H1 (cell line): ENCODE measurements around the gene NPIPA2.
"Not testable (repeated sequence)": the region's sequence is repeated elsewhere in the genome, so short reads cannot be mapped to it uniquely, and the experiment has no call there.

Source experiments
- JUND ChIP-seq: IDR thresholded peaks from 2 replicates; pipeline ENCODE4 v1.6.1; 2011; ENCODE audit warnings: mild to moderate bottlenecking, improper control_type of control experiment, low read length
- KDM1A ChIP-seq: fragments of 200-600, 300-600 bp; sonication (generic); IDR thresholded peaks from 2 replicates; pipeline ENCODE4 v1.7.1; 2016; ENCODE audit warnings: mild to moderate bottlenecking, low read length, borderline replicate concordance
- KDM5A ChIP-seq: fragments of 200-600 bp; IDR thresholded peaks from 2 replicates; pipeline ENCODE4 v1.7.1; 2012; ENCODE audit warnings: mild to moderate bottlenecking, low read length, inconsistent platforms, mixed read lengths
- POLR2A ChIP-seq, 2 experiments: IDR thresholded peaks; 1 replicate in 1 of 2; 2 replicates in 1 of 2; pipeline ENCODE4 v1.6.1; 2011; ENCODE audit warnings: low read depth in 2 of 2, low read length in 2 of 2, mild to moderate bottlenecking in 2 of 2; ENCODE audit errors: control extremely low read depth in 1 of 2
- RAD21 ChIP-seq, 2 experiments: IDR thresholded peaks in 1 of 2; conservative IDR thresholded peaks in 1 of 2; 2 replicates each; pipeline ENCODE4 v1.6.1; 2011; ENCODE audit warnings: low read depth in 2 of 2, low read length in 2 of 2, improper control_type of control experiment in 1 of 2, inconsistent platforms in 1 of 2, mild to moderate bottlenecking in 1 of 2, moderate library complexity in 1 of 2
- YY1 ChIP-seq: IDR thresholded peaks from 2 replicates; pipeline ENCODE4 v1.6.1; 2011; ENCODE audit warnings: low read depth, mild to moderate bottlenecking, low read length
- TF ChIP-seq, protein P1 (sequence below), 3 experiments: IDR thresholded peaks; 1 replicate in 2 of 3; 2 replicates in 1 of 3; pipeline versions ENCODE4 v1.5.1 to v1.6.1; 2011; ENCODE audit warnings: low read length in 3 of 3, mild to moderate bottlenecking in 3 of 3, inconsistent platforms in 2 of 3, low read depth in 1 of 3, moderate library complexity in 1 of 3; ENCODE audit not compliant: insufficient read depth in 1 of 3; ENCODE audit errors: control extremely low read depth in 1 of 3
- TF ChIP-seq, protein P2 (sequence below): IDR thresholded peaks from 2 replicates; pipeline ENCODE4 v1.6.1; 2012; ENCODE audit warnings: inconsistent platforms
- TF ChIP-seq, protein P3 (sequence below): IDR thresholded peaks from 2 replicates; pipeline ENCODE4 v1.6.1; 2012; ENCODE audit warnings: low read length, inconsistent platforms

DNA sequence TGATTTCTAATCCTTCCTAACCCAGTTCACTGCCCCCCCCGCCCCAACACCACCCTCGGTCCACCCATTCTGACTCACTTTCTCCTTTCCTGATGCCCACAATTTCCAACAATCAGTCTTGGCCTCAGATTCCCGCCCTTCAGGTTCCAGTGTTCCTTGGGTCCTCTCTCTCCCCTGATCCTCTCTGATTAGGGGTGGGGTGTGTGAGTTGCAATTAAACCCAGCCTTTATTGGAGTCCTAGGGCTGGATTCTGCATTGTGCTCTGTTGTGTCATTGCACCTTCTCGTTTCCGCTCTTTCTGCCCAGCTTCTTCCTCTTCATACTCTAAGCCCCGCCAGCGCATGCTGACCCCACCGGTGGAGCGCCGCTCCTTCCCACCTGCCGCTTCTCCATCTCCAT is 539 bp upstream of the NPIPA2 start:
- TF ChIP-seq, protein P1, sequence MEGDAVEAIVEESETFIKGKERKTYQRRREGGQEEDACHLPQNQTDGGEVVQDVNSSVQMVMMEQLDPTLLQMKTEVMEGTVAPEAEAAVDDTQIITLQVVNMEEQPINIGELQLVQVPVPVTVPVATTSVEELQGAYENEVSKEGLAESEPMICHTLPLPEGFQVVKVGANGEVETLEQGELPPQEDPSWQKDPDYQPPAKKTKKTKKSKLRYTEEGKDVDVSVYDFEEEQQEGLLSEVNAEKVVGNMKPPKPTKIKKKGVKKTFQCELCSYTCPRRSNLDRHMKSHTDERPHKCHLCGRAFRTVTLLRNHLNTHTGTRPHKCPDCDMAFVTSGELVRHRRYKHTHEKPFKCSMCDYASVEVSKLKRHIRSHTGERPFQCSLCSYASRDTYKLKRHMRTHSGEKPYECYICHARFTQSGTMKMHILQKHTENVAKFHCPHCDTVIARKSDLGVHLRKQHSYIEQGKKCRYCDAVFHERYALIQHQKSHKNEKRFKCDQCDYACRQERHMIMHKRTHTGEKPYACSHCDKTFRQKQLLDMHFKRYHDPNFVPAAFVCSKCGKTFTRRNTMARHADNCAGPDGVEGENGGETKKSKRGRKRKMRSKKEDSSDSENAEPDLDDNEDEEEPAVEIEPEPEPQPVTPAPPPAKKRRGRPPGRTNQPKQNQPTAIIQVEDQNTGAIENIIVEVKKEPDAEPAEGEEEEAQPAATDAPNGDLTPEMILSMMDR (IDR thresholded peaks at IDR 0.05; ENCODE audit: control extremely low read depth in 1 of 3, insufficient read depth in 1 of 3, low read depth in 1 of 3, low read length in 3 of 3): not testable (repeated sequence)
- TF ChIP-seq JUND; YY1; POLR2A (IDR thresholded peaks at IDR 0.05; ENCODE audit: control extremely low read depth in 1 of 2, low read depth in 2 of 2, low read length in 2 of 2); KDM5A; RAD21 (IDR thresholded peaks at IDR 0.05 in 1 of 2, conservative IDR thresholded peaks at IDR 0.05 in 1 of 2; ENCODE audit: low read depth in 2 of 2, low read length in 2 of 2); KDM1A: not testable (repeated sequence)
- TF ChIP-seq, protein P2, sequence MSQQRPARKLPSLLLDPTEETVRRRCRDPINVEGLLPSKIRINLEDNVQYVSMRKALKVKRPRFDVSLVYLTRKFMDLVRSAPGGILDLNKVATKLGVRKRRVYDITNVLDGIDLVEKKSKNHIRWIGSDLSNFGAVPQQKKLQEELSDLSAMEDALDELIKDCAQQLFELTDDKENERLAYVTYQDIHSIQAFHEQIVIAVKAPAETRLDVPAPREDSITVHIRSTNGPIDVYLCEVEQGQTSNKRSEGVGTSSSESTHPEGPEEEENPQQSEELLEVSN: not testable (repeated sequence)
- TF ChIP-seq, protein P3, sequence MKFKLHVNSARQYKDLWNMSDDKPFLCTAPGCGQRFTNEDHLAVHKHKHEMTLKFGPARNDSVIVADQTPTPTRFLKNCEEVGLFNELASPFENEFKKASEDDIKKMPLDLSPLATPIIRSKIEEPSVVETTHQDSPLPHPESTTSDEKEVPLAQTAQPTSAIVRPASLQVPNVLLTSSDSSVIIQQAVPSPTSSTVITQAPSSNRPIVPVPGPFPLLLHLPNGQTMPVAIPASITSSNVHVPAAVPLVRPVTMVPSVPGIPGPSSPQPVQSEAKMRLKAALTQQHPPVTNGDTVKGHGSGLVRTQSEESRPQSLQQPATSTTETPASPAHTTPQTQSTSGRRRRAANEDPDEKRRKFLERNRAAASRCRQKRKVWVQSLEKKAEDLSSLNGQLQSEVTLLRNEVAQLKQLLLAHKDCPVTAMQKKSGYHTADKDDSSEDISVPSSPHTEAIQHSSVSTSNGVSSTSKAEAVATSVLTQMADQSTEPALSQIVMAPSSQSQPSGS: not testable (repeated sequence)
